HG03442 (cell line): ENCODE measurements around the gene MSH2.
"Not testable (repeated sequence)": the region's sequence is repeated elsewhere in the genome, so short reads cannot be mapped to it uniquely, and the experiment has no call there.

ENCODE experiments used
- ATAC-seq: cut with Tn5 transposase; IDR thresholded peaks from one replicate; pipeline ENCODE4 v1.9.1; 2021; ENCODE audit warnings: mild to moderate bottlenecking, moderate library complexity; ENCODE audit not compliant: unreplicated experiment

MSH2 gene

GRCh38 chr2:47406649-47407330 is 3.8 kb downstream of the MSH2 start:
- not testable (repeated sequence) for ATAC-seq

GRCh38 chr2:47407976-47408375 is 5.0 kb downstream of the MSH2 start:
- ATAC-seq: not testable (repeated sequence)

- no peak for ATAC-seq
Measured at GRCh38 chr2:47414682-47415458, 11.9 kb downstream of the MSH2 start.

DNA sequence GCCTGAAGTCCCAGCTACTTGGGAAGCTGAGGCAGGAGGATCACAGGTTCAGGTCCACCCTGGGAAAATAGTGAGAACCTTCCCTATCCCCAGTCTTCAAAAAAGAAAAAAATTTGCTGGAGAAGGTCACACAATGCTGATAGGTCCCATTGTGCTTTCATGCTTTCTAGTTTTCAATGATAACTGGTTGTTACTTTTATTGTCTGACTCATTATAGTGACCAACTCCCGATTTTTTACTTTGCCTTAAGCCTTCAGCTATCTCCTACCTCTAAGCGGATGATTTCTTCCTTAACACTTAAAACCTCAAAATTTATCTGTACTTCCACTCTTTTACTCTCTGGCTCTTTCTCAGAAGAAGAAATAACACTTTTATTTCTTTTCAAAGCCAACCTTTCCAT is 17.3 kb downstream of the MSH2 start:
- no peak for ATAC-seq

GRCh38 chr2:47420683-47421082 is 17.7 kb downstream of the MSH2 start:
- ATAC-seq: not testable (repeated sequence)

DNA sequence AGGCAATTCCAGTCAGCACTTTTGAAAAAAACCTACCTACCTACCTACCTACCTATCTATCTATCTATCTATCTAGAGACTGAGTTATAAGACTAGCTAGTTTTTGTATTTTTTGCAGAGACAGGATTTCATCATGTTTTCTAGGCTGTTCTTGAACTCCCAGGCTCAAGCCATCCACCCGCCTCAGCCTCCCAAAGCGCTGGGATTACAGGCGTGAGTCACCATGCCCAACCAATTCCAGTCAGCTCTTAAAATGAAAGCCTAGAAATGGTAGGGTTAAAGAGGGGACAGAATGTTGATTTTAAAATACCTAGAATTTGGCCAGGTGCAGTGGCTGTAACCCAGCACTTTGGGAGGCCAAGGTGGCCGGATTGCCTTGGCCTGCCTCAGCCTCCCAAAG is 19.1 kb downstream of the MSH2 start:
- no peak for ATAC-seq

- no peak for ATAC-seq
Measured at GRCh38 chr2:47422560-47422959, 19.6 kb downstream of the MSH2 start.

DNA sequence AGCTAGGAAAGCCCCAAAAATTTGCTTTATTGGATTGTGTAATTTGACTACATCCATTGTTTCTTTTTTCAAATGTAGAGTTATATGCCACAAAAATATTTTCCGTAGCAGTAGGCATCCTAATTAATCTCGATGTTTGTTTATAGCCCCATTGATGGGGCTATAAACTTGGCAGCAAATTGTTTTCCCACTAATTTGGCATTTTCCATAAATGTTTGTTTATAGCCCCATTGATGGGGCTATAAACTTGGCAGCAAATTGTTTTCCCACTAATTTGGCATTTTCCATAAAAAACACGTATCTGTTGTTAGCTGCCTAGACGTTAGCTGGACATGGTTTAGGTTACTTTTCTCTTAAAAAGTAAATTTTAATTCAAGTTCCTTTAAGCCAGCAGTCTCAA is 23.8 kb downstream of the MSH2 start:
- ATAC-seq: no peak

DNA sequence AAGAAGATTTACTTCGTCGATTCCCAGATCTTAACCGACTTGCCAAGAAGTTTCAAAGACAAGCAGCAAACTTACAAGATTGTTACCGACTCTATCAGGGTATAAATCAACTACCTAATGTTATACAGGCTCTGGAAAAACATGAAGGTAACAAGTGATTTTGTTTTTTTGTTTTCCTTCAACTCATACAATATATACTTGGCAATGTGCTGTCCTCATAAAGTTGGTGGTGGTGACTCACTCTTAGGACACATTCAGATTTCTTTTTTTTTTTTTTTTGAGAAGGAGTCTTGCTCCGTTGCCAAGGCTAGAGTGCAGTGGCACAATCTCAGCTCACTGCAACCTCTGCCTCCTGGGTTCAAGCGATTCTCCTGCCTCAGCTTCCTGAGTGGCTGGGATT is 26.8 kb downstream of the MSH2 start:
- ATAC-seq: no peak

DNA sequence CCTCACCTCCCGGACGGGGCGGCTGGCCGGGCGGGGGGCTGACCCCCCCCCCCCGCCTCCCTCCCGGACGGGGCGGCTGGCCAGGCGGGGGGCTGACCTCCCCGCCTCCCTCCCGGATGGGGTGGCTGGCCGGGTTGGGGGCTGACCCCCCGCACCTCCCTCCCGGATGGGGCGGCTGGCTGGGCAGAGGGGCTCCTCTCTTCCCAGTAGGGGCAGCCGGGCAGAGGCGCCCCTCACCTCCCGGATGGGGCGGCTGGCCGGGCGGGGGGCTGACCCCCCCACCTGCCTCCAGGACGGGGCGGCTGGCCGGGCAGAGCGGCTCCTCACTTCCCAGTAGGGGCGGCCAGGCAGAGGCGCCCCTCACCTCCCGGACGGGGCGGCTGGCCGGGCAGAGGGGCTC is 30.1 kb downstream of the MSH2 start:
- ATAC-seq: not testable (repeated sequence)

- not testable (repeated sequence) for ATAC-seq
Measured at GRCh38 chr2:47433445-47433844, 30.5 kb downstream of the MSH2 start.

GRCh38 chr2:47437287-47437686 is 34.3 kb downstream of the MSH2 start:
- no peak for ATAC-seq

DNA sequence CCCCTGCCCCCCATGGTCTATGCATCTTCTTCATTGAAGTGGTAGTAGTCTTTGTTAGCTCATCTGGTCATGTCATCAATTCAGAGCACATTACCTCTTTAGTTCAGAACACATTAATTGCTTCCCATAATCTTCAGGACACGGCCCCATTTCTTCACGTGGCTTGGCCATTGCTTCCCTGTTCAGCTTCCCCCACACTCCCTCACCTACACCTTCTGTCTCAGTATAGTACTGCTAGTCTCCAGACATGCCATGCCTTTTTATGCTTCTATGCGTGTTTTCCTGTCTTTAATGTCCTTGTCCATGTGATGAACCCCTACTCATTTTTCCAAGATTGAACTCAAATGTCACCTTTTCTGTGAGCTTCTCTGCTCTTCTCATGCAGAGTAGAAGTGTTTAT is 35.1 kb downstream of the MSH2 start:
- ATAC-seq: no peak

GRCh38 chr2:47438783-47439182 is 35.8 kb downstream of the MSH2 start:
- no peak for ATAC-seq

DNA sequence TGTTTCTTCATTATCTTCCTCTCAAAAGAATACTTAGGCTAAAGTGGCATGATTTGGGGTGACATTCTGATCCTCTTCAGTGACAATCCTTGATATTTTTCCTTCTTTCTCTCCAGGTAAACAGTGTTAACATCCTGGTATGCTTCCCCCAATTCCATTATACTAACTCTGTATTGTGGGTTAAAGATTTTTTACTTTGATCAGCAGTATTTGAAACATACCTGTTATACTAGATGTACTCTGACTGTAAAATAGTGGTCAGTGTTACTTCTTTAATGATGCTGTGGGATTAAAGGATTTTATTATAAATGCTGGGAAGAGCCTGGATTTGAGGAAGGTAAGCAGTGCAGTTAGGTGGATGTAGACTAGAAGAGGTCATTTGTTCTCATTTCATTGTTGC is 48.8 kb downstream of the MSH2 start:
- ATAC-seq: no peak

DNA sequence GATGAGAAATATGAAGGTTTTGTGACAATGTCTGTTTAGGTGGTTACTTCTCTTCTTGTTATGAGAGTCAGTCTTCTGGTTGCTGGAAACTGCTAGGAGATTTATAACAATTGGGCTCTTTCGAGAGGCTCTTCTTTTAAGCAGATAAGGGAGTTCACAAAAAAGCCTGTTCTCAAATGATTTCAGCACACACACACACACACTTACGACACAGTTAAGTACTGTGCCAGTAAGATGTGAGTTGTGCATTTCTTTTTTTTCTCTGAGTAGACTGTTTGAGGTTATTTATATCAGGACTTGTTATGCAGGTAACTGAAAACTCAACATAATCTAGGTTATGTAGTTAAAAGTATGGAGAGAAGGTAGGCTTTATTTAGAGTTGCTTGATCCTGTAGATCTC is 49.8 kb downstream of the MSH2 start:
- no peak for ATAC-seq

DNA sequence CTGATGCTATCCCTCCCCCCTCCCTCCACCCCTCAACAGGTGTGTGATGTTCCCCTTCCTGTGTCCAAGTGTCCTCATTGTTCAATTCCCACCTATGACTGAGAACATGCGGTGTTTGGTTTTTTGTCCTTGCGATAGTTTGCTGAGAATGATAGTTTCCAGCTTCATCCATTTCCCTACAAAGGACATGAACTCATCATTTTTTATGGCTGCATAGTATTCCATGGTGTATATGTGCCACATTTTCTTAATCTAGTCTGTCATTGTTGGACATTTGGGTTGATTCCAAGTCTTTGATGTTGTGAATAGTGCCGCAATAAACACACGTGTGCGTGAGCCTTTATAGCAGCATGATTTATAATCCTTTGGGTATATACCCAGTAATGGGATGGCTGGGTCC is 51.9 kb downstream of the MSH2 start:
- ATAC-seq: not testable (repeated sequence)

DNA sequence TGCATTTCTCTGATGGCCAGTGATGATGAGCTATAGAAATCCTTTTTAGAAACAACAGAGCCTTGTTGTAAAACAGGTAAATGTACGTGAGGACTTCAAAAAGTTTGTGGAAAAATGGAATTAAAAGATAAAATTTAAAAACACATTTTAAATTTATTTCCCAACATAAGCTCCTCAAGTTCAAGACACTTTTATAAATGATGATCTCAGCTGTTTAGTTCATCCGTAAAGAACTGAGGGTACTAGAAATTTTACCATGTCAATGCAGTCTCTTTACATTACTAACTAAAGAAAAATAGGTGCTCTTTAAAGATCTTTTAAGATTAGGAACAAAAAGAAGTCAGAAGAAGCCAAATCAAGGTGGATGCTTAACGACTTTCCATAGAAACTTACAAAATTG is 52.5 kb downstream of the MSH2 start:
- ATAC-seq: no peak

GRCh38 chr2:47456851-47457250 is 53.9 kb downstream of the MSH2 start:
- ATAC-seq: no peak

- ATAC-seq: no peak
Measured at GRCh38 chr2:47457268-47457667, 54.3 kb downstream of the MSH2 start.

GRCh38 chr2:47459021-47459420 is 56.1 kb downstream of the MSH2 start:
- ATAC-seq: no peak

GRCh38 chr2:47460766-47461165 is 57.8 kb downstream of the MSH2 start:
- no peak for ATAC-seq
